ENCODE data around the gene SLC7A8.

Gene SLC7A8

DNA sequence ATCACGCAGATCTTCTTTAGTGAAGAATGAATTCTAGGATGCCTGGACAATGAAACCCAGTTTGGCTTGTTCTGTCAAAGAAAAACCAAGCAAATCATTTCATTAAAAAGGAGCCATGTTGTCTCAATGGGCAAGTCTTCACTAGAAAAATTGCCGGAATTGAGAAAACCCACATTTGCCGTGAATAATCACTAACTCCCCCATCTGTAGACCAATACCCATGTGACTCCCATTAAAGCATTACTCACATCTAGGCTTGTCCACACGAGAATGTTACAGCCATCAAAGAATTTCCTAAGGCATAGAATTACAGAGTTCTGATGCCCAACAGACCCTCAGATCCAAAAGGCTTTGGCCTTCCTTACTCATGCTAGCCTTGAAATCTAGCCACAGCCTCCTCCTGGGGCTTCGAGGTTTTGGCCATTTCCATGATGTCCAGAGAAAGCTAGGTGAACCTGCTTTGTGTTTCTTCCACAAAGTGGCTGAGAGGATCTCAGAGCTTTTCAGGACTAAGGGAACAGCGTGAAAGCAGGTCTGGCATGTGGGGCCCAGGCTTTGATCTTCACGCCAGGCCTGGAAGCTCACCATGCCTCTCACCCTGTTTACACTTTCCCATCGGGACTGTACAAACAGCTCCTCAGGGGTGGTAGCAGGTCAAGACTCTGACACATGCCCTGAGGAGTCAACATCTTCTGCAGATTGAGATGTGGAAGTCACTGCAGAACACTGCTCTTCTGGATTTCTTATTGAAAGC lies 12.1 kb downstream of the SLC7A8 start:
- TF ChIP-seq FOXP2 (optimal IDR thresholded peaks at IDR 0.05; ENCODE audit: borderline replicate concordance, extremely low read depth, extremely low read length, insufficient read depth) = no peak
- TF ChIP-seq POLR2AphosphoS5 (IDR thresholded peaks at IDR 0.05; ENCODE audit: low read depth, low read length) = no peak
- TF ChIP-seq TAF1 (IDR thresholded peaks at IDR 0.05; ENCODE audit: borderline replicate concordance, insufficient read depth, low read length) = no peak
- TF ChIP-seq, protein P1, sequence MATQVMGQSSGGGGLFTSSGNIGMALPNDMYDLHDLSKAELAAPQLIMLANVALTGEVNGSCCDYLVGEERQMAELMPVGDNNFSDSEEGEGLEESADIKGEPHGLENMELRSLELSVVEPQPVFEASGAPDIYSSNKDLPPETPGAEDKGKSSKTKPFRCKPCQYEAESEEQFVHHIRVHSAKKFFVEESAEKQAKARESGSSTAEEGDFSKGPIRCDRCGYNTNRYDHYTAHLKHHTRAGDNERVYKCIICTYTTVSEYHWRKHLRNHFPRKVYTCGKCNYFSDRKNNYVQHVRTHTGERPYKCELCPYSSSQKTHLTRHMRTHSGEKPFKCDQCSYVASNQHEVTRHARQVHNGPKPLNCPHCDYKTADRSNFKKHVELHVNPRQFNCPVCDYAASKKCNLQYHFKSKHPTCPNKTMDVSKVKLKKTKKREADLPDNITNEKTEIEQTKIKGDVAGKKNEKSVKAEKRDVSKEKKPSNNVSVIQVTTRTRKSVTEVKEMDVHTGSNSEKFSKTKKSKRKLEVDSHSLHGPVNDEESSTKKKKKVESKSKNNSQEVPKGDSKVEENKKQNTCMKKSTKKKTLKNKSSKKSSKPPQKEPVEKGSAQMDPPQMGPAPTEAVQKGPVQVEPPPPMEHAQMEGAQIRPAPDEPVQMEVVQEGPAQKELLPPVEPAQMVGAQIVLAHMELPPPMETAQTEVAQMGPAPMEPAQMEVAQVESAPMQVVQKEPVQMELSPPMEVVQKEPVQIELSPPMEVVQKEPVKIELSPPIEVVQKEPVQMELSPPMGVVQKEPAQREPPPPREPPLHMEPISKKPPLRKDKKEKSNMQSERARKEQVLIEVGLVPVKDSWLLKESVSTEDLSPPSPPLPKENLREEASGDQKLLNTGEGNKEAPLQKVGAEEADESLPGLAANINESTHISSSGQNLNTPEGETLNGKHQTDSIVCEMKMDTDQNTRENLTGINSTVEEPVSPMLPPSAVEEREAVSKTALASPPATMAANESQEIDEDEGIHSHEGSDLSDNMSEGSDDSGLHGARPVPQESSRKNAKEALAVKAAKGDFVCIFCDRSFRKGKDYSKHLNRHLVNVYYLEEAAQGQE (IDR thresholded peaks at IDR 0.05; ENCODE audit: insufficient read depth in 1 of 2, low read depth in 2 of 2, low read length in 2 of 2) = no peak
- TF ChIP-seq SIN3A (IDR thresholded peaks at IDR 0.05; ENCODE audit: borderline replicate concordance, insufficient read depth, low read length) = no peak

DNA sequence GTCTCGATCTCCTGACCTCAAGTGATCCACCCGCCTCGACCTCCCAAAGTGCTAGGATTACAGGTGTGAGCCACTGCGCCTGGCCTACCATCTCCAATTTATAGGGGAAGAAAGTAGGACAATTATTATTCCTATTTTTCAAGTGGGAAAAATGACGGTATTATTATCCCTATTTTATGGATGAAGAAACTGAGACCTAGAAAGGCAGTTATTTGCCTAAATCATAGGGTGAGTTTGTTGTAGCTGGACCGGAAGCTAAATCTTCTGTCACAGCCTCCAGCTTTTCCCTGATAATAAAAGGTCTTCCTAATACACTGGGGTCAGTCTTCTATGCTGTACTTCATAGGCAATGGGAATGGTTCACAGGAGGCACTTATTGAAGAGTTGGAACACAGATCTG lies 13.8 kb downstream of the SLC7A8 start:
- TF ChIP-seq, protein P1 (IDR thresholded peaks at IDR 0.05; ENCODE audit: insufficient read depth in 1 of 2, low read depth in 2 of 2, low read length in 2 of 2) = no peak
- TF ChIP-seq FOXP2 (optimal IDR thresholded peaks at IDR 0.05; ENCODE audit: borderline replicate concordance, extremely low read depth, extremely low read length, insufficient read depth) (no peak), SIN3A (IDR thresholded peaks at IDR 0.05; ENCODE audit: borderline replicate concordance, insufficient read depth, low read length) (no peak), POLR2AphosphoS5 (IDR thresholded peaks at IDR 0.05; ENCODE audit: low read depth, low read length) (no peak), TAF1 (IDR thresholded peaks at IDR 0.05; ENCODE audit: borderline replicate concordance, insufficient read depth, low read length) (no peak)

DNA sequence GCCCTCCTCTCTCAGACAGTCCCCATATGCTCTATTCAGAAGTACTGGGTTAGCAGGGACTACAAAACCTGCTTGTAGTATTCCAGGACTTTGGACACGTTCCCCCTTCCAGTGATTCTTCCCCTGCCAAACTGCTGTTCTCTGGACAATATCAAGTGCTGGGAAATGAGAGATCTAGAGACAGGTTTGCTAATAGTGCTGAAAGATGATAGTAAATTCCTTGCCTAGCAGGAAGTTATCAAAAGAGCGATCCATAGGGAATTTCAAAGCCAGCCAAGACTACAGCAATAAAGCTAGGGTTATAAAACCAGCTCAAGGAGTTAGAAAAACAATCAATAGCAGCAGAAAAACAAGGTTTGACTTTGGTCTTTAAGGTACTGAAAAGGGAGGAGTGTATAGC lies 15.2 kb downstream of the SLC7A8 start:
- TF ChIP-seq FOXP2 (optimal IDR thresholded peaks at IDR 0.05; ENCODE audit: borderline replicate concordance, extremely low read depth, extremely low read length, insufficient read depth) = no peak

DNA sequence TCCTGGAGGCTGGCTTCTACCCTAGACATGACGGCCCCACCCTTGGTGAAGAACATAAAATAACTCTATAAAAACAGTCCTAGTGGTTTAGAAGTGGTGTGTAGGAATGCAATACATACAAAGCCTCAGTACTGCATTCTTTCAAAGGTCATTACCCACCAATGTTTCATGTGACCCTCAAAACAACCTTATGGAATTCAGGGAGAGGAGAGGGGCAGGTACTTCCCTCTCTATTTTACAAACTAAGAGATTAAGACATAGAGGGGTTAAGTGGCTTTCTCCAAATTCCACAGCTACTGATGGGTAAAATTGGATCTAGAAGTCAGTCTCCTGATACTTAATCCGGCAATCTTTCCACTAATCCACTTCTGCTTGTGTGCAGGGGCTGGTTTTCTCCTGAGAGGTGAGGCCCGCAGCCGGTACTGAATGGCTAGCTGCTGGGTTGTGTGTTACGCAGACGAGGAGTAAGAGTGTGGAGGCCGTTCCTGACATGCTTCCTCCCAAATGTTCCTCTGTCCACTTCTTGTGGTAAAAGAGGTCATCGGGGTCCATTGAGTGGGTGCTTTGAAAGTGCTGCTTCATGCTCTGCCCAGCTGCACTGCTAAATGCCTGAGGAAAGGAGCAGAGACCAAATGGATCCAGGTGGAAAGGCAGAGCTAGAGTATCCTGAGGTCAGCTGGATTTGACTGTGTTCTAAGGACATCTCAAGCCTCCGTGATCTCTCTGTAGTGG lies 16.2 kb downstream of the SLC7A8 start:
- no peak for TF ChIP-seq FOXP2 (optimal IDR thresholded peaks at IDR 0.05; ENCODE audit: borderline replicate concordance, extremely low read depth, extremely low read length, insufficient read depth)
- TF ChIP-seq, protein P1 (IDR thresholded peaks at IDR 0.05; ENCODE audit: insufficient read depth in 1 of 2, low read depth in 2 of 2, low read length in 2 of 2) = no peak
- TF ChIP-seq TAF1 (IDR thresholded peaks at IDR 0.05; ENCODE audit: borderline replicate concordance, insufficient read depth, low read length) = no peak
- no peak for TF ChIP-seq POLR2AphosphoS5 (IDR thresholded peaks at IDR 0.05; ENCODE audit: low read depth, low read length)
- TF ChIP-seq SIN3A (IDR thresholded peaks at IDR 0.05; ENCODE audit: borderline replicate concordance, insufficient read depth, low read length) = no peak

DNA sequence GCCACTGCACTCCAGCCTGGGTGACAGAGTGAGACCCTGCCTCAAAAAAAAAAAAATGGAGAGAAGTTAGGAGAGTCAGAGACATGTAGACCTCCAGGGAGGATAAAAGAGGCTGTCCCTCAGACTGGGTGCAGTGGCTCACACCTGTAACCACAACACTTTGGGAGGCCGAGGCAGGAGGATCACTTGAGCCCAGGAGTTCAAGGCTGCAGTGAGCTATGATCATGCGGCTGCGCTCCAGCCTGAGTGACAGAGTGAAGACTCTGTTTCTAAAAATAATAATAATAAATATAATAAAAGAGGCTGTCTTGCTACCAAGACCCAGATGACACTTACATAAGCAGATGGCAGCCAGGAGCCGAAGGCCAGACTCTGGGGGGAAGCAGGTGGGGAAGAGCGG lies 18.5 kb downstream of the SLC7A8 start:
- no peak for TF ChIP-seq TAF1 (IDR thresholded peaks at IDR 0.05; ENCODE audit: borderline replicate concordance, insufficient read depth, low read length)
- no peak for TF ChIP-seq FOXP2 (optimal IDR thresholded peaks at IDR 0.05; ENCODE audit: borderline replicate concordance, extremely low read depth, extremely low read length, insufficient read depth)
- no peak for TF ChIP-seq POLR2AphosphoS5 (IDR thresholded peaks at IDR 0.05; ENCODE audit: low read depth, low read length)
- no peak for TF ChIP-seq SIN3A (IDR thresholded peaks at IDR 0.05; ENCODE audit: borderline replicate concordance, insufficient read depth, low read length)
- TF ChIP-seq, protein P1 (IDR thresholded peaks at IDR 0.05; ENCODE audit: insufficient read depth in 1 of 2, low read depth in 2 of 2, low read length in 2 of 2) = no peak

Data from PFSK-1 (cell line).